Gastroesophageal sphincter (tissue), 4 donors: ENCODE results near the gene LRRC10. TPM values are rescaled to one million over a fixed set of nuclear protein-coding genes. Genes with fewer than 3 reads are reported as not detected.

ENCODE experiments used
- ATAC-seq: fragments of 150-250 bp; one replicate; pipeline ENCODE4 v1.9.1; 2016; ENCODE audit warnings: mild to moderate bottlenecking, moderate library complexity
- H3K27ac ChIP-seq, 4 donors: fragments of 200-600 bp; sonication (generic) in 3 of 4; 1 replicate in 3 of 4; 2 replicates in 1 of 4; pipeline ENCODE4 v1.5.1; 2016 to 2019
- H3K27me3 ChIP-seq: fragments of 200-600 bp; sonication (generic); one replicate; pipeline ENCODE4 v1.5.1; 2019
- H3K36me3 ChIP-seq, 2 donors: fragments of 200-600 bp; sonication (generic); one replicate each; pipeline ENCODE4 v1.5.1; 2019; ENCODE audit warnings: control low read depth in 1 of 2
- H3K4me1 ChIP-seq, 3 donors: fragments of 200-600 bp; sonication (generic); 1 replicate in 2 of 3; 2 replicates in 1 of 3; pipeline ENCODE4 v1.5.1; 2016 to 2019; ENCODE audit warnings: control low read depth in 2 of 3
- H3K4me3 ChIP-seq, 2 donors: fragments of 200-600 bp; sonication (generic); one replicate each; pipeline ENCODE4 v1.5.1; 2019; ENCODE audit warnings: mild to moderate bottlenecking in 1 of 2, moderate library complexity in 1 of 2
- H3K9me3 ChIP-seq, 3 donors: fragments of 200-600 bp; sonication (generic); one replicate each; pipeline ENCODE4 v1.5.1; 2017 to 2019; ENCODE audit warnings: control low read depth in 2 of 3
- CTCF ChIP-seq, 4 experiments: fragments of 200-600 bp in 2 of 4; fragments of 450-650 bp in 2 of 4; sonication (generic) in 1 of 4; IDR thresholded peaks; one replicate each; pipeline ENCODE4 v1.5.1; 2017 to 2019; ENCODE audit warnings: antibody characterized with exemption in 4 of 4, mild to moderate bottlenecking in 2 of 4, moderate library complexity in 2 of 4
- EP300 ChIP-seq: sonication (generic); formaldehyde crosslinking; IDR thresholded peaks from one replicate; pipeline ENCODE4 v1.6.1; 2017; ENCODE audit warnings: antibody characterized with exemption, mild to moderate bottlenecking
- POLR2A ChIP-seq, 2 donors: fragments of 450-650 bp; IDR thresholded peaks; one replicate each; pipeline ENCODE4 v1.6.1; 2017; ENCODE audit warnings: antibody characterized with exemption in 2 of 2, mild to moderate bottlenecking in 2 of 2, moderate library complexity in 1 of 2
- POLR2AphosphoS5 ChIP-seq: sonication (generic); formaldehyde crosslinking; IDR thresholded peaks from one replicate; pipeline ENCODE4 v1.6.1; 2017; ENCODE audit warnings: antibody characterized with exemption
- WGBS, 2 donors: methylation state at CpG; one replicate each; pipeline ENCODE4 v1.1.5; 2018; ENCODE audit warnings: low coverage in 1 of 2; 5-methylcytosine and 5-hydroxymethylcytosine counted together
- total RNA-seq, 4 donors: library from RNA; depleted of rRNA; stranded (reverse); fragments of >200 nt; gene quantifications; one replicate each; pipeline ENCODE4 v1.1.0, GENCODE V29; 2016

Gene LRRC10
- total RNA-seq, 4 donors from 2014 or later, result not detected

GRCh38 chr12:69655616-69656340, 45.1 kb upstream of the LRRC10 start:
- TF ChIP-seq CTCF (IDR thresholded peaks at IDR 0.05), result no peak
- TF ChIP-seq POLR2AphosphoS5, result no peak
- TF ChIP-seq POLR2A (IDR thresholded peaks at IDR 0.05), result no peak
- peaks cover 0 to 9% (median 0%) of the 10 kb centered on the region in 3 donors for H3K4me1 ChIP-seq
- H3K4me3 ChIP-seq, result no peak overlapping the region
- no peaks in the 10 kb centered on the region for H3K27me3 ChIP-seq
- H3K27ac ChIP-seq, result peak overlapping the region in 2 of 4 donors; percentile 26 to 43
- no peak for ATAC-seq
- WGBS, 2 donors, result 39 to 46% methylated on average over 5 to 8 of the region's 11 CpGs
- no peaks in the 10 kb centered on the region for H3K9me3 ChIP-seq
- H3K36me3 ChIP-seq, result no peaks in the 10 kb centered on the region

- H3K36me3 ChIP-seq, result no peaks in the 10 kb centered on the region
- no peak overlapping the region for H3K4me3 ChIP-seq
- no peak overlapping the region for H3K27ac ChIP-seq
- H3K9me3 ChIP-seq, result no peaks in the 10 kb centered on the region
- TF ChIP-seq EP300 (no peak), POLR2AphosphoS5 (no peak), POLR2A (IDR thresholded peaks at IDR 0.05) (no peak), CTCF (IDR thresholded peaks at IDR 0.05) (no peak)
- WGBS, 2 donors, result 84 to 96% methylated on average over 4 to 7 of the region's 8 CpGs
- no peak for ATAC-seq
- no peaks in the 10 kb centered on the region for H3K27me3 ChIP-seq
- peaks cover 0 to 9% (median 0%) of the 10 kb centered on the region in 3 donors for H3K4me1 ChIP-seq
These were observed 43.0 kb upstream of the LRRC10 start for GRCh38 chr12:69653703-69654102.

GRCh38 chr12:69651922-69652321, 41.2 kb upstream of the LRRC10 start:
- TF ChIP-seq POLR2A (IDR thresholded peaks at IDR 0.05) (no peak), EP300 (no peak), CTCF (IDR thresholded peaks at IDR 0.05) (no peak), POLR2AphosphoS5 (no peak)
- ATAC-seq, result no peak
- Histone ChIP-seq H3K27me3 (no peaks in the 10 kb centered on the region), H3K27ac (no peak overlapping the region), H3K4me3 (no peak overlapping the region), H3K4me1 (peaks cover 0 to 9% (median 0%) of the 10 kb centered on the region in 3 donors), H3K36me3 (no peaks in the 10 kb centered on the region), H3K9me3 (no peaks in the 10 kb centered on the region)
- WGBS, 2 donors, result 92 to 100% methylated on average over 2 of the region's 3 CpGs

- 38 to 58% methylated on average over 4 of the region's 4 CpGs for whole genome bisulfite sequencing, 2 donors
- ATAC-seq, result no peak
These were observed 38.8 kb upstream of the LRRC10 start for GRCh38 chr12:69649529-69649928.

More at GRCh38 chr12:69649529-69649928, 38.8 kb upstream of the LRRC10 start:
- TF ChIP-seq POLR2A (IDR thresholded peaks at IDR 0.05) (no peak), POLR2AphosphoS5 (no peak), CTCF (IDR thresholded peaks at IDR 0.05) (no peak), EP300 (no peak)
- H3K9me3 ChIP-seq, result no peaks in the 10 kb centered on the region
- no peaks in the 10 kb centered on the region for H3K27me3 ChIP-seq
- no peaks in the 10 kb centered on the region for H3K36me3 ChIP-seq
- H3K4me3 ChIP-seq, result no peak overlapping the region
- H3K4me1 ChIP-seq, result no peaks in the 10 kb centered on the region
- no peak overlapping the region for H3K27ac ChIP-seq
